ENCODE data around the gene GLDN. TPM values are rescaled to one million over a fixed set of nuclear protein-coding genes. Genes with fewer than 3 reads are reported as not detected.
A peak's percentile ranks its signal among the peaks of the same experiment; 100 is the strongest.

The GLDN gene
- not detected for total RNA-seq

GRCh38 chr15:51341366-51342226 lies at the start of gene GLDN:
Gene GLDN (plus strand): TSS chr15:51341655. CDS start chr15:51341685, 30 bp downstream.
- DNase-seq (ENCODE audit: low spot score in 2 of 2) (no peak), ATAC-seq (no peak)
- no peak within 1 kb of the TSS for H3K27ac Mint-ChIP-seq
- no peaks in the 10 kb centered on the region for H3K36me3 Mint-ChIP-seq
- H3K9me3 Mint-ChIP-seq: no peaks in the 10 kb centered on the region

- peaks cover under 1% of the 10 kb centered on the region in 2 donors for H3K9me3 Mint-ChIP-seq
- H3K27ac Mint-ChIP-seq: no peak overlapping the region
- no peak for ATAC-seq
- peaks cover 0 to 1% of the 10 kb centered on the region in 2 donors for H3K36me3 Mint-ChIP-seq
- no peak for DNase-seq (ENCODE audit: low spot score in 2 of 2)
These were observed 42.8 kb upstream of the GLDN start for GRCh38 chr15:51298620-51299019.

GRCh38 chr15:51299187-51300015 lies 42.1 kb upstream of the GLDN start:
- no peaks in the 10 kb centered on the region for H3K9me3 Mint-ChIP-seq
- ATAC-seq (no peak), DNase-seq (ENCODE audit: low spot score in 2 of 2) (no peak)
- H3K36me3 Mint-ChIP-seq: no peaks in the 10 kb centered on the region
- no peak overlapping the region for H3K27ac Mint-ChIP-seq

GRCh38 chr15:51302480-51302879 lies 39.0 kb upstream of the GLDN start:
- H3K27ac Mint-ChIP-seq: no peak overlapping the region

GRCh38 chr15:51303462-51303980 lies 37.9 kb upstream of the GLDN start:
- Mint-ChIP-seq H3K36me3 (no peaks in the 10 kb centered on the region), H3K27ac (no peak overlapping the region), H3K9me3 (peaks cover 0 to 2% of the 10 kb centered on the region in 2 donors)
- ATAC-seq (no peak), DNase-seq (ENCODE audit: low spot score in 2 of 2) (no peak)

More at GRCh38 chr15:51302480-51302879, 39.0 kb upstream of the GLDN start:
- H3K36me3 Mint-ChIP-seq: no peaks in the 10 kb centered on the region
- ATAC-seq (no peak), DNase-seq (ENCODE audit: low spot score in 2 of 2) (no peak)
- peaks cover 0 to 2% of the 10 kb centered on the region in 2 donors for H3K9me3 Mint-ChIP-seq

- H3K36me3 Mint-ChIP-seq: no peaks in the 10 kb centered on the region
- no peak overlapping the region for H3K27ac Mint-ChIP-seq
- ATAC-seq: no peak
- H3K9me3 Mint-ChIP-seq: peaks cover 0 to 2% of the 10 kb centered on the region in 2 donors
- DNase-seq (ENCODE audit: low spot score in 2 of 2): no peak
These were observed 34.1 kb upstream of the GLDN start for GRCh38 chr15:51307325-51307724.

- Mint-ChIP-seq H3K36me3 (no peaks in the 10 kb centered on the region), H3K9me3 (peaks cover 0 to 2% of the 10 kb centered on the region in 2 donors), H3K27ac (no peak overlapping the region)
- no peak for DNase-seq (ENCODE audit: low spot score in 2 of 2)
- ATAC-seq: no peak
These were observed 33.6 kb upstream of the GLDN start for GRCh38 chr15:51307811-51308210.

GRCh38 chr15:51310064-51310463 lies 31.4 kb upstream of the GLDN start:
- ATAC-seq (no peak), DNase-seq (ENCODE audit: low spot score in 2 of 2) (no peak)
- no peak overlapping the region for H3K27ac Mint-ChIP-seq
- no peaks in the 10 kb centered on the region for H3K36me3 Mint-ChIP-seq
- H3K9me3 Mint-ChIP-seq: peaks cover 0 to 2% of the 10 kb centered on the region in 2 donors

GRCh38 chr15:51311510-51311909 lies 29.9 kb upstream of the GLDN start:
- DNase-seq (ENCODE audit: low spot score in 2 of 2) (no peak), ATAC-seq (no peak)
- Mint-ChIP-seq H3K36me3 (no peaks in the 10 kb centered on the region), H3K27ac (no peak overlapping the region), H3K9me3 (peaks cover 0 to 2% of the 10 kb centered on the region in 2 donors)

- Mint-ChIP-seq H3K36me3 (no peaks in the 10 kb centered on the region), H3K27ac (no peak overlapping the region), H3K9me3 (no peaks in the 10 kb centered on the region)
- ATAC-seq (no peak), DNase-seq (ENCODE audit: low spot score in 2 of 2) (no peak)
These were observed 29.0 kb upstream of the GLDN start for GRCh38 chr15:51312166-51313073.

GRCh38 chr15:51313074-51313393 lies 28.4 kb upstream of the GLDN start:
- DNase-seq (ENCODE audit: low spot score in 2 of 2): no peak
- no peak overlapping the region for H3K27ac Mint-ChIP-seq
- H3K9me3 Mint-ChIP-seq: no peaks in the 10 kb centered on the region
- H3K36me3 Mint-ChIP-seq: no peaks in the 10 kb centered on the region
- ATAC-seq: peak in 1 of 2 donors; percentile 35

GRCh38 chr15:51313644-51314280 lies 27.7 kb upstream of the GLDN start:
- H3K9me3 Mint-ChIP-seq: no peaks in the 10 kb centered on the region
- DNase-seq (ENCODE audit: low spot score in 2 of 2): no peak
- no peaks in the 10 kb centered on the region for H3K36me3 Mint-ChIP-seq
- H3K27ac Mint-ChIP-seq: no peak overlapping the region
- no peak for ATAC-seq

GRCh38 chr15:51314391-51315337 lies 26.8 kb upstream of the GLDN start:
- H3K36me3 Mint-ChIP-seq: no peaks in the 10 kb centered on the region
- no peak for DNase-seq (ENCODE audit: low spot score in 2 of 2)
- no peaks in the 10 kb centered on the region for H3K9me3 Mint-ChIP-seq
- H3K27ac Mint-ChIP-seq: no peak overlapping the region
- ATAC-seq: no peak

GRCh38 chr15:51315726-51316125 lies 25.7 kb upstream of the GLDN start:
- Mint-ChIP-seq H3K36me3 (no peaks in the 10 kb centered on the region), H3K9me3 (no peaks in the 10 kb centered on the region), H3K27ac (no peak overlapping the region)
- ATAC-seq (no peak), DNase-seq (ENCODE audit: low spot score in 2 of 2) (no peak)

GRCh38 chr15:51316636-51317035 lies 24.8 kb upstream of the GLDN start:
- DNase-seq (ENCODE audit: low spot score in 2 of 2) (no peak), ATAC-seq (no peak)
- H3K36me3 Mint-ChIP-seq: no peaks in the 10 kb centered on the region
- H3K27ac Mint-ChIP-seq: no peak overlapping the region
- H3K9me3 Mint-ChIP-seq: no peaks in the 10 kb centered on the region

Data from activated naive CD4-positive, alpha-beta T cell treated with anti-CD3 and anti-CD28 coated beads, Interleukin-2, amount 50 U/mL, for 72 hours (primary cell).